AG09309 (cell line): Measurements from ENCODE around the gene KDM5A.
A peak's percentile ranks its signal among the peaks of the same experiment; 100 is the strongest.
"Not testable (repeated sequence)": the region's sequence is repeated elsewhere in the genome, so short reads cannot be mapped to it uniquely, and the experiment has no call there.

Source experiments
- DNase-seq: peaks from one replicate; pipeline ENCODE4 v3.0.0-alpha.2; 2010; ENCODE audit warnings: low read depth
- H3K4me3 ChIP-seq: 2 replicates; pipeline ENCODE4 v1.5.1; 2011; ENCODE audit warnings: mild to moderate bottlenecking, low read depth, low read length, moderate library complexity; ENCODE audit not compliant: control insufficient read depth
- CTCF ChIP-seq: IDR thresholded peaks from 2 replicates; pipeline ENCODE4 v1.5.1; 2011; ENCODE audit warnings: mild to moderate bottlenecking, low read depth, low read length, inconsistent platforms; ENCODE audit not compliant: insufficient read depth, control insufficient read depth; ENCODE audit errors: missing control alignments

The KDM5A gene

GRCh38 chr12:359091-359490 lies 30.0 kb downstream of the KDM5A start:
- no peak overlapping the region for H3K4me3 ChIP-seq
- DNase-seq: no peak
- no peak for TF ChIP-seq CTCF

GRCh38 chr12:356276-356988 lies 32.7 kb downstream of the KDM5A start:
- no peak overlapping the region for H3K4me3 ChIP-seq
- peak; percentile 32 for DNase-seq
- TF ChIP-seq CTCF: no peak

GRCh38 chr12:351197-351596 lies 37.9 kb downstream of the KDM5A start:
- H3K4me3 ChIP-seq: not testable (repeated sequence)

GRCh38 chr12:349625-350024 lies 39.5 kb downstream of the KDM5A start:
- not testable (repeated sequence) for DNase-seq, H3K4me3 ChIP-seq

More at GRCh38 chr12:351197-351596, 37.9 kb downstream of the KDM5A start:
- not testable (repeated sequence) for DNase-seq

GRCh38 chr12:343036-343435 lies 46.1 kb downstream of the KDM5A start:
- not testable (repeated sequence) for DNase-seq, H3K4me3 ChIP-seq

- no peak overlapping the region for H3K4me3 ChIP-seq
- no peak for TF ChIP-seq CTCF
- DNase-seq: no peak
Observed at GRCh38 chr12:337039-337438, 52.1 kb downstream of the KDM5A start.

GRCh38 chr12:334125-334524 lies 55.0 kb downstream of the KDM5A start:
- DNase-seq: no peak
- H3K4me3 ChIP-seq: no peak overlapping the region
- no peak for TF ChIP-seq CTCF

- no peak overlapping the region for H3K4me3 ChIP-seq
- no peak for TF ChIP-seq CTCF
- no peak for DNase-seq
Observed at GRCh38 chr12:332581-333205, 56.4 kb downstream of the KDM5A start.
